Neural cell (in vitro differentiated cells): ENCODE measurements around the gene RABGAP1L. TPM values are rescaled to one million over a fixed set of nuclear protein-coding genes. Genes with fewer than 3 reads are reported as not detected.

Source experiments
- H2AFZ ChIP-seq: fragments of 200-600, 300-800 bp; sonication (generic), shearing (Covaris generic); 2 replicates; pipeline ENCODE4 v1.6.0; 2014; ENCODE audit warnings: low read depth, mild to moderate bottlenecking, antibody characterized with exemption, low read length, moderate library complexity
- H3F3A ChIP-seq: fragments of 200-600 bp; shearing (Covaris generic); 2 replicates; pipeline ENCODE4 v1.6.1; 2016; ENCODE audit warnings: mild to moderate bottlenecking, moderate library complexity, mixed read lengths, antibody characterized with exemption, low read length; ENCODE audit not compliant: insufficient read depth, poor library complexity, severe bottlenecking
- H3K27ac ChIP-seq: fragments of 200-600, 300-800 bp; sonication (generic), shearing (Covaris generic); 2 replicates; pipeline ENCODE4 v1.5.1; 2014; ENCODE audit warnings: mild to moderate bottlenecking, low read length, moderate library complexity
- H3K27me3 ChIP-seq: fragments of 300-800, 200-600 bp; sonication (generic), shearing (Covaris generic); 2 replicates; pipeline ENCODE4 v1.6.0; 2014; ENCODE audit warnings: mild to moderate bottlenecking, low read depth, low read length, moderate library complexity; ENCODE audit not compliant: insufficient read depth
- H3K36me3 ChIP-seq: fragments of 300-800, 200-600 bp; sonication (generic), shearing (Covaris generic); 2 replicates; pipeline ENCODE4 v1.5.1; 2014; ENCODE audit warnings: mild to moderate bottlenecking, antibody characterized with exemption, low read length, moderate library complexity; ENCODE audit not compliant: insufficient read depth
- H3K4me2 ChIP-seq: fragments of 300-800, 200-600 bp; sonication (generic), shearing (Covaris generic); 2 replicates; pipeline ENCODE4 v1.6.0; 2014; ENCODE audit warnings: mild to moderate bottlenecking, low read length
- H3K4me3 ChIP-seq: fragments of 300-800, 200-600 bp; sonication (generic), shearing (Covaris generic); 2 replicates; pipeline ENCODE4 v1.5.1; 2014; ENCODE audit warnings: mild to moderate bottlenecking, low read length, moderate library complexity
- H3K79me2 ChIP-seq: fragments of 200-600 bp; shearing (Covaris generic); replicated peaks from 2 replicates; pipeline ENCODE4 v1.6.0; 2014; ENCODE audit warnings: mild to moderate bottlenecking, low read length, moderate library complexity; ENCODE audit not compliant: insufficient read depth
- H3K9ac ChIP-seq: fragments of 300-800, 200-600 bp; sonication (generic), shearing (Covaris generic); 2 replicates; pipeline ENCODE4 v1.6.1; 2016; ENCODE audit warnings: mild to moderate bottlenecking, low read length, mixed read lengths
- H3K9me2 ChIP-seq: fragments of 200-600 bp; shearing (Covaris generic); 2 replicates; pipeline ENCODE4 v1.6.1; 2016; ENCODE audit warnings: mild to moderate bottlenecking, low read length, mixed read lengths; ENCODE audit not compliant: insufficient read depth
- H3K9me3 ChIP-seq: fragments of 200-600, 300-800 bp; sonication (generic), shearing (Covaris generic); 2 replicates; pipeline ENCODE4 v1.6.1; 2016; ENCODE audit warnings: mild to moderate bottlenecking, mixed run types, low read length, moderate library complexity, mixed read lengths
- H4K20me1 ChIP-seq: fragments of 200-600 bp; shearing (Covaris generic); 2 replicates; pipeline ENCODE4 v1.6.1; 2016; ENCODE audit warnings: mild to moderate bottlenecking, mixed run types; ENCODE audit not compliant: insufficient read depth
- EP300 ChIP-seq: fragments of 450-650 bp; conservative IDR thresholded peaks from 2 replicates; pipeline ENCODE4 v1.6.1; 2014; ENCODE audit warnings: antibody characterized with exemption, mild to moderate bottlenecking, moderate library complexity; ENCODE audit not compliant: poor library complexity, severe bottlenecking
- EZH2 ChIP-seq: fragments of 200-600, 300-800 bp; shearing (Covaris generic), sonication (generic); IDR thresholded peaks from 2 replicates; pipeline ENCODE4 v1.6.1; 2014; ENCODE audit warnings: antibody characterized with exemption, low read length, borderline replicate concordance, mild to moderate bottlenecking; ENCODE audit not compliant: insufficient read depth, poor library complexity, severe bottlenecking
- MXI1 ChIP-seq: fragments of 450-650 bp; conservative IDR thresholded peaks from 2 replicates; pipeline ENCODE4 v1.6.1; 2014; ENCODE audit warnings: antibody characterized with exemption, mild to moderate bottlenecking; ENCODE audit not compliant: poor library complexity, severe bottlenecking
- POLR2AphosphoS5 ChIP-seq: IDR thresholded peaks from 2 replicates; pipeline ENCODE4 v1.6.1; 2012
- RAD21 ChIP-seq: fragments of 450-650 bp; conservative IDR thresholded peaks from 2 replicates; pipeline ENCODE4 v1.6.1; 2014; ENCODE audit warnings: antibody characterized with exemption, mild to moderate bottlenecking, moderate library complexity
- SMC3 ChIP-seq: fragments of 450-650 bp; conservative IDR thresholded peaks from 2 replicates; pipeline ENCODE4 v1.6.1; 2014; ENCODE audit warnings: antibody characterized with exemption, mild to moderate bottlenecking, moderate library complexity; ENCODE audit not compliant: poor library complexity
- TAF1 ChIP-seq: IDR thresholded peaks from 2 replicates; pipeline ENCODE4 v1.6.1; 2012; ENCODE audit warnings: low read depth
- polyA plus RNA-seq: library from polyadenylated mRNA; depleted of rRNA; stranded (reverse); fragments of >200 nt; gene quantifications from 2 replicates; pipeline ENCODE4 v1.2.3, GENCODE V29; 2014
- TF ChIP-seq, protein P1 (sequence below): fragments of 450-650 bp; IDR thresholded peaks from 2 replicates; pipeline ENCODE4 v1.5.1; 2014; ENCODE audit warnings: antibody characterized with exemption, mild to moderate bottlenecking, moderate library complexity; ENCODE audit not compliant: poor library complexity, severe bottlenecking
- TF ChIP-seq, protein P2 (sequence below): IDR thresholded peaks from 2 replicates; pipeline ENCODE4 v1.6.1; 2012; ENCODE audit warnings: borderline replicate concordance

RABGAP1L gene
- polyA plus RNA-seq, 1 donor from 2014 or later = 32.2 TPM

DNA sequence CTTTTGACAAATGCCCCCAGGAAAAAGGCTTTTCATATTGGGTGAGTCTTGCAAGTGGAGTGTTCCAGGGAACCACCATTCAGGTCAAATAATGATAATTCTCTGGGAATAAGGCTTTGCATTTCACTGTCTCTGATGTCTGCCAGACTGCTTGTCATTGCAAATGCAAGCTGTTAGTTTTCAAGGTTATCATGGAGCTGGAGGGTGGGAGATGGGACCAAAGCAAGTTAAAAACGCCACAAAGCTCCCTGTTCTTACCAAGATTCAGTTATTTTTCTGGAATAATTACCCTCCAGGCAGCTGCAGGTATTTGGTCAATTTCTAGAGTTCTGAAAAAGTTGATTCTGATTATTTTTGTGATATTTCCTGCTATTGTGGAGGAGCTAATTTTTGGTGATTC lies 498.6 kb downstream of the RABGAP1L start:
- Histone ChIP-seq H3K27ac (no peak overlapping the region), H3K36me3 (no peaks in the 10 kb centered on the region), H2AFZ (no peak overlapping the region), H3K4me2 (no peak overlapping the region), H3K9me3 (peaks cover 8% of the 10 kb centered on the region), H3K9me2 (no peaks in the 10 kb centered on the region), H3K9ac (no peak overlapping the region), H4K20me1 (no peaks in the 10 kb centered on the region), H3K4me3 (no peak overlapping the region), H3K27me3 (no peaks in the 10 kb centered on the region), H3K79me2 (no peaks in the 10 kb centered on the region), H3F3A (no peaks in the 10 kb centered on the region)
- TF ChIP-seq EZH2 (no peak), EP300 (no peak), MXI1 (no peak), SMC3 (no peak), RAD21 (no peak), TAF1 (no peak), POLR2AphosphoS5 (no peak)
- TF ChIP-seq, protein P1, sequence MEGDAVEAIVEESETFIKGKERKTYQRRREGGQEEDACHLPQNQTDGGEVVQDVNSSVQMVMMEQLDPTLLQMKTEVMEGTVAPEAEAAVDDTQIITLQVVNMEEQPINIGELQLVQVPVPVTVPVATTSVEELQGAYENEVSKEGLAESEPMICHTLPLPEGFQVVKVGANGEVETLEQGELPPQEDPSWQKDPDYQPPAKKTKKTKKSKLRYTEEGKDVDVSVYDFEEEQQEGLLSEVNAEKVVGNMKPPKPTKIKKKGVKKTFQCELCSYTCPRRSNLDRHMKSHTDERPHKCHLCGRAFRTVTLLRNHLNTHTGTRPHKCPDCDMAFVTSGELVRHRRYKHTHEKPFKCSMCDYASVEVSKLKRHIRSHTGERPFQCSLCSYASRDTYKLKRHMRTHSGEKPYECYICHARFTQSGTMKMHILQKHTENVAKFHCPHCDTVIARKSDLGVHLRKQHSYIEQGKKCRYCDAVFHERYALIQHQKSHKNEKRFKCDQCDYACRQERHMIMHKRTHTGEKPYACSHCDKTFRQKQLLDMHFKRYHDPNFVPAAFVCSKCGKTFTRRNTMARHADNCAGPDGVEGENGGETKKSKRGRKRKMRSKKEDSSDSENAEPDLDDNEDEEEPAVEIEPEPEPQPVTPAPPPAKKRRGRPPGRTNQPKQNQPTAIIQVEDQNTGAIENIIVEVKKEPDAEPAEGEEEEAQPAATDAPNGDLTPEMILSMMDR = no peak
- TF ChIP-seq, protein P2, sequence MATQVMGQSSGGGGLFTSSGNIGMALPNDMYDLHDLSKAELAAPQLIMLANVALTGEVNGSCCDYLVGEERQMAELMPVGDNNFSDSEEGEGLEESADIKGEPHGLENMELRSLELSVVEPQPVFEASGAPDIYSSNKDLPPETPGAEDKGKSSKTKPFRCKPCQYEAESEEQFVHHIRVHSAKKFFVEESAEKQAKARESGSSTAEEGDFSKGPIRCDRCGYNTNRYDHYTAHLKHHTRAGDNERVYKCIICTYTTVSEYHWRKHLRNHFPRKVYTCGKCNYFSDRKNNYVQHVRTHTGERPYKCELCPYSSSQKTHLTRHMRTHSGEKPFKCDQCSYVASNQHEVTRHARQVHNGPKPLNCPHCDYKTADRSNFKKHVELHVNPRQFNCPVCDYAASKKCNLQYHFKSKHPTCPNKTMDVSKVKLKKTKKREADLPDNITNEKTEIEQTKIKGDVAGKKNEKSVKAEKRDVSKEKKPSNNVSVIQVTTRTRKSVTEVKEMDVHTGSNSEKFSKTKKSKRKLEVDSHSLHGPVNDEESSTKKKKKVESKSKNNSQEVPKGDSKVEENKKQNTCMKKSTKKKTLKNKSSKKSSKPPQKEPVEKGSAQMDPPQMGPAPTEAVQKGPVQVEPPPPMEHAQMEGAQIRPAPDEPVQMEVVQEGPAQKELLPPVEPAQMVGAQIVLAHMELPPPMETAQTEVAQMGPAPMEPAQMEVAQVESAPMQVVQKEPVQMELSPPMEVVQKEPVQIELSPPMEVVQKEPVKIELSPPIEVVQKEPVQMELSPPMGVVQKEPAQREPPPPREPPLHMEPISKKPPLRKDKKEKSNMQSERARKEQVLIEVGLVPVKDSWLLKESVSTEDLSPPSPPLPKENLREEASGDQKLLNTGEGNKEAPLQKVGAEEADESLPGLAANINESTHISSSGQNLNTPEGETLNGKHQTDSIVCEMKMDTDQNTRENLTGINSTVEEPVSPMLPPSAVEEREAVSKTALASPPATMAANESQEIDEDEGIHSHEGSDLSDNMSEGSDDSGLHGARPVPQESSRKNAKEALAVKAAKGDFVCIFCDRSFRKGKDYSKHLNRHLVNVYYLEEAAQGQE = no peak

DNA sequence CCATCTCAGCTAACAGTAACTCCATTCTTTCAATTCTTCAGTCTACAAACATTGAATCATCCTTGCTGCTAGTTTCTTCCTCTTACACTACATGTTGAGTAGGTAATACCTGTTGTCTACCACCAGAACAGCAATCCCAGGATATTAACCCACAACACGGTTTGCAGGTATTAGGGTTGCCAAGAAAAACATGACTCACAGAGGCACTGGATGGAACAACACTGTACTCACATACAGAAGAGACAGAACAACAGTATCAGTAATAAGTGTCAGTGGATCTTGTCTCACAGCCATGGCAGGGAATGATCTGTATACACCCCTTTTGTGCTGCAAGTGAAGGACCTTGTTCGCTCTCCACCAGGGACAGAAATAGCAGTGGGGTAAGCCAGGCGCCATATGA lies 500.5 kb downstream of the RABGAP1L start:
- Histone ChIP-seq H3K4me3 (no peak overlapping the region), H3K9me3 (peaks cover 8% of the 10 kb centered on the region), H3K4me2 (no peak overlapping the region), H3F3A (no peaks in the 10 kb centered on the region), H4K20me1 (no peaks in the 10 kb centered on the region), H3K9me2 (no peaks in the 10 kb centered on the region), H3K36me3 (no peaks in the 10 kb centered on the region), H2AFZ (no peak overlapping the region), H3K27me3 (no peaks in the 10 kb centered on the region), H3K27ac (no peak overlapping the region), H3K9ac (no peak overlapping the region), H3K79me2 (no peaks in the 10 kb centered on the region)
- no peak for TF ChIP-seq MXI1
- no peak for TF ChIP-seq TAF1
- TF ChIP-seq EZH2 = no peak
- no peak for TF ChIP-seq RAD21

DNA sequence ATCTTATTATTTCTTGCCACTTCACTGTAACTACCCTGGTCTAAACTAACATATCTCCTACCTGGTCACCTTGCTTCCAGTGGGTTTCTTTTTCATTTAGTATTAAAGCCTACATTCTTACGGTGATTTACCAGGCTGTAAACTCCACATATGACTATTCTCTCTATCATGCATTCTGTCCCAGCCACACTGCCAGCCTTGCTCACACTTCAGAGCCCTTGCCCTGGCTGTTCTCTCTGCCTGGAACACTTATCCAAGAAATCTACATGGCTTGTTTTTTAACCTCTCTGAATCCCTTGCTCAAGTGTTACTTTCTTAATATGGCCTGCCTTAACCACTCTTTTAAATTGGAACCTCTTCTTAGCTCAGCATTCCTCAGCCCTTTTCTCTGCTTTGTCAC lies 501.2 kb downstream of the RABGAP1L start:
- Histone ChIP-seq H3K79me2 (no peaks in the 10 kb centered on the region), H3K9me3 (peaks cover 8% of the 10 kb centered on the region), H2AFZ (no peak overlapping the region), H3K27me3 (no peaks in the 10 kb centered on the region), H3F3A (no peaks in the 10 kb centered on the region), H3K9ac (no peak overlapping the region), H3K9me2 (no peaks in the 10 kb centered on the region), H4K20me1 (no peaks in the 10 kb centered on the region), H3K4me2 (no peak overlapping the region), H3K27ac (no peak overlapping the region), H3K4me3 (no peak overlapping the region), H3K36me3 (no peaks in the 10 kb centered on the region)
- TF ChIP-seq, protein P2 = no peak
- TF ChIP-seq RAD21 (no peak), TAF1 (no peak), EP300 (no peak)
- TF ChIP-seq, protein P1 = no peak
